ENCODE results near the gene LRRC38.
"Not testable (repeated sequence)": the region's sequence is repeated elsewhere in the genome, so short reads cannot be mapped to it uniquely, and the experiment has no call there.

Gene LRRC38, protein sequence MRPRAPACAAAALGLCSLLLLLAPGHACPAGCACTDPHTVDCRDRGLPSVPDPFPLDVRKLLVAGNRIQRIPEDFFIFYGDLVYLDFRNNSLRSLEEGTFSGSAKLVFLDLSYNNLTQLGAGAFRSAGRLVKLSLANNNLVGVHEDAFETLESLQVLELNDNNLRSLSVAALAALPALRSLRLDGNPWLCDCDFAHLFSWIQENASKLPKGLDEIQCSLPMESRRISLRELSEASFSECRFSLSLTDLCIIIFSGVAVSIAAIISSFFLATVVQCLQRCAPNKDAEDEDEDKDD

GRCh38 chr1:13513895-13514546, at the start of gene LRRC38:
Gene LRRC38, minus strand, starts transcription at chr1:13514003. Its CDS starts 410 bp downstream, at chr1:13513593.
- DNase-seq, result no peak

- DNase-seq, result not testable (repeated sequence)
Measured at GRCh38 chr1:13562981-13563380, 49.2 kb upstream of the LRRC38 start.

DNA sequence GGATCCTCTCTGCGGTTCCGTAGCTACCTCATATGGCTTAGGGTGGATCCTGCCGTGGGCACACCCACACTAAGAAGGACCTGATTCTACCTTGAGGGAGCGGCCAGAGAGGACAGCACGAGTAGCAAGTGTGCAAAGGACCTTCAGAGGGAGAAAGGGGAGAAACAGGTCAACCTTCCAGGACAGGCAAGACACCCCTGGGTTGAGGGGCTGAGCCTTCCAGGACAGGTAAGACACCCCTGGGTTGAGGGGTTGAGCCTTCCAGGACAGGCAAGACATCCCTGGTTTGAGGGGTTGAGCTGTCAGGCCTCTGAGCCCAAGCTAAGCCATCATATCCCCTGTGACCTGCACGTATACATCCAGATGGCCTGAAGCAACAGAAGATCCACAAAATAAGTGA, 46.7 kb upstream of the LRRC38 start:
- DNase-seq, result no peak

- DNase-seq, result no peak
Measured at GRCh38 chr1:13556224-13556764, 42.5 kb upstream of the LRRC38 start.

DNA sequence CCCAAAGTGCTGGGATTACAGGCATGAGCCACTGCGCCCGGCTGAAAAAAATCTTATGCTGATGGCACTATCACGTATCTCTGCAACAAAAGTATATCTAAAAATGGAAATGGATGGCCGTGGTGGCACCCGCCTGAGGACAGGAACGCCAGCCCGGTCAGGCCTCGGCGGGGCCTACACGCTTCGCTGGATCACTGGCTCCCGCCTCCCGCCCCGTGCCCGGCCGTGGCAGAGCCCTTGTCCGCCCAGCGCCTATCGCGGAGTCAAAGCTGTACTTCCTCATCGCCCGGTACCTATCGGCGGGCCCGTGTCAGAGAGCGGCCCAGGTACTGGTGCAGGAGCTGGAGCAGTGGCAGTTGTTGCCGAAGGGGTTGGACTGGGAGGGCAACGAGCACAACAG, 41.0 kb upstream of the LRRC38 start:
- no peak for DNase-seq

GRCh38 chr1:13550663-13551062, 36.9 kb upstream of the LRRC38 start:
- no peak for DNase-seq

DNA sequence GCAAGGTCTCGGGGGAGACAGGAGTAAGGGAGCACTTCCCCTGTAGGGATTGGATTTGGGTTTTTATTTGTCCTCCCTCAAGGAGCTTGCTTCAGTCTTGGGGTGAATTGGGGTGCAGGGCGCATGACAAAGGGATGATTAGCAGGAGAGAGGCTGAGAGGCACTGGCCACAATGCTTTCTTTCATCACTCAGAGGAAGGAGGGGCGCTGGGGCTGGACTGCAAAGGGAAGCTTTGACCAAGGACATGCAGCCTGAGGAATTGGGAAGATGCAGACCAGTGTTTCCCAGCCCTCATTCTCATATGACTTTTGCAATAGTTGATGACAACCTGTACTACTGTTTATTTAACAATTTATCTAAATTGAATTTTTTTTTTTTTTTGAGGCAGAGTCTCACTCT, 35.7 kb upstream of the LRRC38 start:
- DNase-seq, result no peak

- DNase-seq, result no peak
Measured at GRCh38 chr1:13549021-13549420, 35.2 kb upstream of the LRRC38 start.

DNA sequence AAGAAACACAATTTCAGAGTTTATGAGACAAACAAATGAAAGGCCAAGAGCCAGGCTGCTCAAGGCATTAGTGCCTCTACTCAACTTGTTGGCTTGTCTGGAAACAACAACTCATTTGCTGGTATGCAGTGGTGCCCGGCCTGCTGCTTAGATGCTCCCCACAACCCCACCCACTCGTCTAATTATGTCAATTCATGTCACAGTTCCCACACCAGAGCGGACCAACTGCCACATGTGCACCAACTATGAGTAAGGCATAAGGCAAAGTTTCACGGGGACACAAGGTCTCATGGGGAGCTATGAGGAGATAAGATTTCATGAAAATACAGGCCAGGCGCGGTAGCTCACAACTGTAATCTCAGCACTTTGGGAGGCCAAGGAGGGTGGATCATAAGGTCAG, 34.5 kb upstream of the LRRC38 start:
- DNase-seq, result no peak

- no peak for DNase-seq
Measured at GRCh38 chr1:13546791-13547190, 33.0 kb upstream of the LRRC38 start.

DNA sequence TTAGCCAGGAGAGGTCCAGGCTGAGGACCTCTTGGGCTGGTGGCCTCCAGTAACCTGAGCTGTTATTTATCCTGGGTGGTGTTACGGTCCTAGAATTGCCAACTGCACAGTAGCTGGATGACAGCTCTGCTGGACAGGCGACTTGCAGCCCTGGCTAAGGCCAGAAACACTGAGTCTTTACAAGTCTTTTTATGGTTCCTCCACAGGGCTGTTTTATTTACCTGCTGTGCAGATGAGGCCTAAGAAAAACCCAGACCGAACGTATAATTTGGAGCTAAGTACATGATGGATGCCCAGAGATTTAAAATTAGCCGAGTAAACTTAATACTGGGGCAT, 30.4 kb upstream of the LRRC38 start:
- no peak for DNase-seq

DNA sequence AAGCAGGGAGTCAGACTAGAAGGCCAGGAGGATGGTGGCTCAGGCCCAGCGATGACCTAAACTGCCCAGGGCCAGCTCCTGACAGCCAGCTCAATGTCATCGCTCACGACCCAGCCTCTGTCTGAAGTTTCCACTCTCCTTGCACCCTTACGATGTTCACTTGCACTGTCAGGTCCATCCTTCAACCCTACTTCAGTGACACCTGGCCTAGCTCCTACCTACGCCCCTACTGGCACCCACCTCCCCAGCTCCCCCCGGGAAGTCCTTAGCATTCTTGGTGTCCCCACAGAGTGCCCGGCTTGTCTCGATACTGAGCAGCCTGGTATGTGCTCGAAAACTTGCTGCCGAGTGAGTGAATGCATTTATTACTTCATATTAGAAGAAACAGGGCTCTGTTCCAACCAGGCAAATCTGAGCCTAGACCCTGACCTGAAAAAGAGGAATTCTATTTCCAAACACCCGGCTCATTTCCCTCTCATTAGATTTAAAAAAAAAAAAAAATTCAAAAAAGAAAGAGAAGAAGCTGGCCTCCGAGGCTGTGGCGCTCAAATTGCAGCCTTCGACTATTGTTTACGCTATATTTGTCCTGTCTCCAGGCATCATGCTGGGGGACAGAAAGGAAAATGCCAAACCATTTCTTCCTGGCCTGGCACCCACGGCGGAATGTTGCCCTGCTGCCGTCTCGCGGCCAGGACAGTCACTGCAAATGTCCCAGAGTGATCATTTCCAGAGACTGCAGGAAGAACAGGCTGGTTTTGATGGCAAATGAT, 29.8 kb upstream of the LRRC38 start:
- no peak for DNase-seq

DNA sequence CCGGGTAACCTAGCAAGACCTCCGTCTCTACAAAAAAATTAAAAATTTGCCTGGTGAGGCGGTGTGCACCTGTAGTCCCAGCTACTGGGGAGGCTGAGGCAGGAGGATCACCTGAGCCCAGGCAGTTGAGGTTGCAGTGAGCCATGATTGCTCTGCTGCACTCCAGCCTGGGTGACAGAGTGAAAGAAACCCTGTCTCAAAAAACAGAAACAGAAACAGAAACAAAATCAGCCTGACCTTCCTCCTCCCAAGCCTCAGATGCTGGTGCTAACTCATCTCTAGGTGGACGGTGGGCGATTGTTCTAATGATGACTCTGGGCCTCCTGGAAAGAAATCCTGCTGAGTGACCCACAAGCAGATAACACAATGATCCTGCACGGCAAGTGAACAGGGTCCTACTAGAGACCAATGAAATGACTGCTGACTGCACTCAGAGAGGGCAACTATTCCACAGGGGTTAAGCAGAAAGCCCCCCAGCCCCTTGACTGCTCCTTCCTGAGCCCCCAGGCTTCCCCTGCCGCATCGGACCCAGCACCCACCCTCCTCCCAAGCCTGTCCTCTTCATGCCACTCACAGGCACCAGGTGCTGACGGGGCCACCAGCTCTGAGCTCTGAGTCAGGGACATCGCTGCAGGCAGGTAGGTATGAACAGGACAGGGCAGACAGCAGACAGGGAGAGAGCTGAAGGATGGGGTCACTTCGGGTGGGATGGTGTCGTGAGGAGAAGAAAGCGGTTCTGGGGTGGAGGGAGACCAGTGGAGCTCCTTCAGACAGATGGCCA, 27.8 kb upstream of the LRRC38 start:
- no peak for DNase-seq

- no peak for DNase-seq
Measured at GRCh38 chr1:13540866-13541265, 27.1 kb upstream of the LRRC38 start.

- no peak for DNase-seq
Measured at GRCh38 chr1:13539683-13540082, 25.9 kb upstream of the LRRC38 start.

GRCh38 chr1:13538832-13539231, 25.0 kb upstream of the LRRC38 start:
- no peak for DNase-seq

DNA sequence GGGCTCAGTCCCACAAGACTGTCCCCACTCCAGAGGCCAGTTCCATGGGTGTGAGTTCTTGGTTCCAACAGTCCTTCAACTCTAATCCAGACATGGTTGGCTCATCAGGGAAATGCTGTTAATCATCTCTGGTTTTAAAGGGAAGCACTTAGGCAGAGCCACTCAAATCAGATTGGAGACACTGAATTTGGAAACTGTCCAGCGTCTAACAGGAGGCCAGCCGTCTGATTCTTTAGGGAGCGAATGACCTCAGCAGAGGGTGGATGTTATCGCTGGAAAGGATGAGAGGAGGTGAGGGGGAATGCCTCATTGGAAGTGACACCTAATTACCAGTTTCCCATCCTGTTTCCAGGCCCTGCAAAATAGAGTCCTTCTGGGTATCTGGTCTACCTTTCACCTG, 22.8 kb upstream of the LRRC38 start:
- no peak for DNase-seq

GRCh38 chr1:13535227-13535626, 21.4 kb upstream of the LRRC38 start:
- DNase-seq, result no peak

DNA sequence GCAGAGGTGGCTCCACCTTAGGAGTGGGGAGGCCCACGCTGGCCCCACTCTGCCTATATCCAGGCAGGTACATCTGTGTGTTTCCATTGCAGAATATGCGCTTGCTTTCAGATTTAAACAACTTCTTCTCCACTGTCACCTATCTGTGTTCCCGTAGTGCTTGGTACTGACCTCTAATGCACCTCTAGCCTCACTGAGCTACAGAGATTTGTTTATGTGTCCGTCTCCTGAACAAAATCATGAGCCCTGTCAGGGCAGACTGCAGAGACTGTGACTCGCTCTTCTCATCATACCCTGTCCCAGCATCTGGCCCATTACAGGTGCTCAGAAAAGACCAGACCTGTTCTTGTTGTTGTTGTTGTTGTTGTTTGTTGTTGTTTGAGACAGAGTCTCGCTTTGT, 14.5 kb upstream of the LRRC38 start:
- DNase-seq, result no peak

- no peak for DNase-seq
Measured at GRCh38 chr1:13523780-13524477, 10.1 kb upstream of the LRRC38 start.

DNA sequence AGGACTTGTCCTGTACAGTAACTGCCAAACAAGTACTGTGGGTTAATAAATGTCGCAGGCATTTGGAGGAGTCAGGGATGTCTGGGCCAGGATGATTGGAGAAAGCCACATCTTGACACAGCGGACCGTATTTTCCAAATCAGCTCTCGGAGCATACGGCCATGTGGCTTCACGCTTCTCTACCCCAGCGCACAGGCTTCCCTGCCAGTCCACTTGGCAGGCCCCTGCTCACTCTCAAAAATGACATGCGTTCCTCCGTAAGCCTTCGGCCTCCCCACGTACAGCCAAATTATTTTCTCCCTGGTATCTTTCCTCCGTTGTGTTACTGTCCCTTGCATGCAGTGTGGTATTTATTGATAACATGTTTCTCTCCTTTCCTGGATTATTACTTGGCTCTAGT, 7.2 kb upstream of the LRRC38 start:
- no peak for DNase-seq

GRCh38 chr1:13517193-13517812, 3.5 kb upstream of the LRRC38 start:
- no peak for DNase-seq

All from SHP77 treated with DMSO at 0.1 percent for 48 hours (cell line).